GM23338 (cell line): ENCODE results near the gene SLC43A2. TPM values are rescaled to one million over a fixed set of nuclear protein-coding genes. Genes with fewer than 3 reads are reported as not detected.

Experiments
- ATAC-seq: fragments of 200-7000 bp; cut with Tn5 transposase; 3 replicates; pipeline ENCODE4 v1.9.1; 2020
- DNase-seq: peaks from one replicate; pipeline ENCODE4 v3.0.0-alpha.2; 2015; ENCODE audit warnings: low spot score
- H2AFZ ChIP-seq: fragments of 200-600 bp; sonication (generic); 2 replicates; pipeline ENCODE4 v1.8.0; 2016; ENCODE audit warnings: antibody characterized with exemption, mild to moderate bottlenecking, moderate library complexity
- H3F3A ChIP-seq: fragments of 200-600 bp; sonication (generic); replicated peaks from 2 replicates; pipeline ENCODE4 v1.8.0; 2017; ENCODE audit warnings: antibody characterized with exemption, mixed run types, low read depth
- H3K27ac ChIP-seq: fragments of 200-600 bp; sonication (generic); 2 replicates; pipeline ENCODE4 v1.6.1; 2016; ENCODE audit warnings: low read depth
- H3K27me3 ChIP-seq: fragments of 200-600 bp; sonication (generic); 2 replicates; pipeline ENCODE4 v1.8.0; 2016; ENCODE audit warnings: mild to moderate bottlenecking, mixed run types, moderate library complexity; ENCODE audit not compliant: insufficient read depth
- H3K36me3 ChIP-seq: fragments of 200-600 bp; sonication (generic); 2 replicates; pipeline ENCODE4 v1.8.0; 2016; ENCODE audit warnings: mild to moderate bottlenecking; ENCODE audit not compliant: insufficient read depth
- H3K4me1 ChIP-seq: fragments of 200-600 bp; sonication (generic); 2 replicates; pipeline ENCODE4 v1.8.0; 2016; ENCODE audit warnings: mild to moderate bottlenecking, moderate library complexity; ENCODE audit not compliant: insufficient read depth
- H3K4me2 ChIP-seq: fragments of 200-600 bp; sonication (generic); 2 replicates; pipeline ENCODE4 v1.7.1; 2017; ENCODE audit warnings: mixed run types
- H3K4me3 ChIP-seq: fragments of 200-600 bp; sonication (generic); 2 replicates; pipeline ENCODE4 v1.6.1; 2016; ENCODE audit warnings: mixed run types
- H3K79me2 ChIP-seq: fragments of 200-600 bp; sonication (generic); replicated peaks from 2 replicates; pipeline ENCODE4 v1.8.0; 2017; ENCODE audit warnings: mild to moderate bottlenecking; ENCODE audit not compliant: insufficient read depth
- H3K9me2 ChIP-seq: fragments of 200-600 bp; sonication (generic); 2 replicates; pipeline ENCODE4 v1.8.0; 2017; ENCODE audit not compliant: insufficient read depth
- H4K20me1 ChIP-seq: fragments of 200-600 bp; sonication (generic); replicated peaks from 2 replicates; pipeline ENCODE4 v1.8.0; 2017; ENCODE audit warnings: mild to moderate bottlenecking; ENCODE audit not compliant: insufficient read depth
- H3K27ac Mint-ChIP-seq: 2 replicates; pipeline ENCODE4 v1.8.0; 2020; ENCODE audit warnings: inconsistent platforms, mild to moderate bottlenecking, moderate library complexity, mixed read lengths
- H3K27me3 Mint-ChIP-seq: 3 replicates; pipeline ENCODE4 v1.8.0; 2022; ENCODE audit warnings: low read depth, mild to moderate bottlenecking, moderate library complexity, mixed read lengths, inconsistent platforms; ENCODE audit not compliant: insufficient read depth, poor library complexity
- H3K36me3 Mint-ChIP-seq: 3 replicates; pipeline ENCODE4 v1.8.0; 2021; ENCODE audit warnings: low read depth, mild to moderate bottlenecking, inconsistent platforms, moderate library complexity, mixed read lengths
- H3K4me1 Mint-ChIP-seq: 3 replicates; pipeline ENCODE4 v1.8.0; 2020; ENCODE audit warnings: mild to moderate bottlenecking, inconsistent platforms, mixed read lengths
- H3K4me3 Mint-ChIP-seq: 3 replicates; pipeline ENCODE4 v1.8.0; 2021; ENCODE audit warnings: moderate library complexity, mild to moderate bottlenecking, inconsistent platforms, mixed read lengths
- H3K9me3 Mint-ChIP-seq: 3 replicates; pipeline ENCODE4 v1.8.0; 2020; ENCODE audit warnings: moderate library complexity, mild to moderate bottlenecking, inconsistent platforms, mixed read lengths
- CREB1 ChIP-seq: fragments of 250-450 bp; sonication (Bioruptor Pico); IDR thresholded peaks from 2 replicates; pipeline ENCODE4 v1.5.0; 2020; ENCODE audit warnings: low read depth, mild to moderate bottlenecking, moderate library complexity
- EZH2 ChIP-seq: fragments of 200-600 bp; sonication (generic); IDR thresholded peaks from one replicate; pipeline ENCODE4 v1.8.0; 2017; ENCODE audit warnings: antibody characterized with exemption, mild to moderate bottlenecking, low read depth; ENCODE audit not compliant: unreplicated experiment
- EZH2phosphoT487 ChIP-seq: fragments of 200-600 bp; sonication (generic); IDR thresholded peaks from one replicate; pipeline ENCODE4 v1.8.1; 2018; ENCODE audit warnings: antibody characterized with exemption; ENCODE audit not compliant: unreplicated experiment
- JUNB ChIP-seq: IDR thresholded peaks from one replicate; pipeline ENCODE4 v1.6.1; 2016; ENCODE audit warnings: antibody characterized with exemption; ENCODE audit not compliant: unreplicated experiment
- NANOG ChIP-seq: IDR thresholded peaks from 2 replicates; pipeline ENCODE4 v1.6.1; 2016; ENCODE audit warnings: antibody characterized with exemption, borderline replicate concordance
- POLR2AphosphoS5 ChIP-seq: IDR thresholded peaks from 2 replicates; pipeline ENCODE4 v1.6.1; 2016; ENCODE audit warnings: antibody characterized with exemption, low read depth
- STAT1 ChIP-seq: IDR thresholded peaks from one replicate; pipeline ENCODE4 v1.6.1; 2016; ENCODE audit warnings: antibody characterized with exemption; ENCODE audit not compliant: unreplicated experiment
- ZNF114 ChIP-seq: fragments of 250-450 bp; sonication (Bioruptor Pico); IDR thresholded peaks from 2 replicates; pipeline ENCODE4 v1.5.0; 2020; ENCODE audit warnings: mild to moderate bottlenecking, moderate library complexity
- ZNF331 ChIP-seq: fragments of 250-450 bp; sonication (Bioruptor Pico); IDR thresholded peaks from 2 replicates; pipeline ENCODE4 v1.5.0; 2020; ENCODE audit warnings: low read depth, mild to moderate bottlenecking, moderate library complexity
- polyA plus RNA-seq: library from polyadenylated mRNA; unstranded; fragments of >200 nt; fragmentation: Nextera tagmentation; extraction: Ambion mirVana; gene quantifications from 2 replicates; pipeline ENCODE4 v1.2.1, GENCODE V29; 2016
- total RNA-seq: library from RNA; depleted of rRNA; stranded (reverse); fragments of >200 nt; shearing (Covaris generic); gene quantifications from 2 replicates; pipeline ENCODE4 v1.2.3, GENCODE V29; 2014
- TF ChIP-seq, protein P1 (sequence below): IDR thresholded peaks from one replicate; pipeline ENCODE4 v1.6.1; 2018; ENCODE audit warnings: antibody characterized with exemption; ENCODE audit not compliant: unreplicated experiment
- TF ChIP-seq, protein P2 (sequence below): IDR thresholded peaks from 2 replicates; pipeline ENCODE4 v1.6.1; 2016; ENCODE audit warnings: antibody characterized with exemption
- TF ChIP-seq, protein P3 (sequence below): fragments of 250-450 bp; sonication (Bioruptor Pico); IDR thresholded peaks from 2 replicates; pipeline ENCODE4 v1.5.0; 2020; ENCODE audit warnings: mild to moderate bottlenecking, moderate library complexity
- TF ChIP-seq, protein P4 (sequence below), 2 experiments: fragments of 200-600 bp in 1 of 2; sonication (generic) in 1 of 2; conservative IDR thresholded peaks; 2 replicates each; pipeline versions ENCODE4 v1.5.1 to v1.6.1; 2016 to 2017; ENCODE audit warnings: antibody characterized with exemption in 2 of 2, low read depth in 2 of 2, mild to moderate bottlenecking in 2 of 2, moderate library complexity in 1 of 2

The SLC43A2 gene
- total and polyA plus RNA-seq, 2 experiments from 2014 or later, result 2.2 to 9.8 TPM

DNA sequence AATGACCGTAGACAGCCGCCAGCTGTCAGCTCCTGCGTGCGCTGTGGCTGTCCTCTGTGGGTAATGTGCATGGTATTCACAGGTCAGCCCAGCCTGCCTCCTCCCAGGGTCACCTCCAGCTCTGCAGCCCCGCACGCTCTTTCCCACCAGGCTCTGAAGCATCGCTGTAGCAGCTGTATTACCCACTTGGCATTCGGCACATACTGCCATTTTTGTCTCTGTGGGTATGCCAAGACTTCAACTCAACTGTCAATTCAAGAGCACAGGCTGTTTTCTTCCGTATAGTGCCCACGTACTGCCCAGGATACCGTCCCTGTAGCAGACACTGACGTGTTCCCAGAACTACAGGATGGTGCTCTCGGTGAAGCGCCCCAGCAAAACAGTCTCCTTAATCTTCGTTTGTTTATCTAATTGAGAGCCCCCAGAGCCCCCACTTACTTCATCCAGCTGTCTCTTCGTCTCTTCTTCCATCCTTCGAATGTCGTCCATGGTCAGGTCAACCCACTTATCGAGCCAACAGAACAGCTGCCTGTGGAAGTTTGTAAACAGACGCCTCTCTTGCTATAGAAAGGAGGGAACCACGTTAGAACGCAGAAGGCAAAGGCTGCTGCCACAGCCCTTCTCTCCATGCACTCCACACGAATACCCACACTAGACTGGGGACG, 94.8 kb downstream of the SLC43A2 start:
- H3K4me1 ChIP-seq, result no peaks in the 10 kb centered on the region
- no peak overlapping the region for H3K27ac Mint-ChIP-seq
- H3K36me3 Mint-ChIP-seq, result peaks cover 50% of the 10 kb centered on the region

More for the DNA sequence above, 94.8 kb downstream of the SLC43A2 start:
- peaks cover 3% of the 10 kb centered on the region for H3K27me3 Mint-ChIP-seq
- ATAC-seq (peak; percentile 48), DNase-seq (no peak)
- no peaks in the 10 kb centered on the region for H3K9me2 ChIP-seq
- H3K27ac ChIP-seq, result no peak overlapping the region
- no peaks in the 10 kb centered on the region for H3K9me3 Mint-ChIP-seq
- peaks cover 11% of the 10 kb centered on the region; the same call in 1 of the 2 replicates for H3F3A ChIP-seq
- H3K4me3 ChIP-seq, result no peak overlapping the region
- no peaks in the 10 kb centered on the region; the same call in 1 of the 2 replicates for H4K20me1 ChIP-seq
- no peak overlapping the region for H3K4me2 ChIP-seq
- TF ChIP-seq JUNB, result no peak
- TF ChIP-seq, protein P1, sequence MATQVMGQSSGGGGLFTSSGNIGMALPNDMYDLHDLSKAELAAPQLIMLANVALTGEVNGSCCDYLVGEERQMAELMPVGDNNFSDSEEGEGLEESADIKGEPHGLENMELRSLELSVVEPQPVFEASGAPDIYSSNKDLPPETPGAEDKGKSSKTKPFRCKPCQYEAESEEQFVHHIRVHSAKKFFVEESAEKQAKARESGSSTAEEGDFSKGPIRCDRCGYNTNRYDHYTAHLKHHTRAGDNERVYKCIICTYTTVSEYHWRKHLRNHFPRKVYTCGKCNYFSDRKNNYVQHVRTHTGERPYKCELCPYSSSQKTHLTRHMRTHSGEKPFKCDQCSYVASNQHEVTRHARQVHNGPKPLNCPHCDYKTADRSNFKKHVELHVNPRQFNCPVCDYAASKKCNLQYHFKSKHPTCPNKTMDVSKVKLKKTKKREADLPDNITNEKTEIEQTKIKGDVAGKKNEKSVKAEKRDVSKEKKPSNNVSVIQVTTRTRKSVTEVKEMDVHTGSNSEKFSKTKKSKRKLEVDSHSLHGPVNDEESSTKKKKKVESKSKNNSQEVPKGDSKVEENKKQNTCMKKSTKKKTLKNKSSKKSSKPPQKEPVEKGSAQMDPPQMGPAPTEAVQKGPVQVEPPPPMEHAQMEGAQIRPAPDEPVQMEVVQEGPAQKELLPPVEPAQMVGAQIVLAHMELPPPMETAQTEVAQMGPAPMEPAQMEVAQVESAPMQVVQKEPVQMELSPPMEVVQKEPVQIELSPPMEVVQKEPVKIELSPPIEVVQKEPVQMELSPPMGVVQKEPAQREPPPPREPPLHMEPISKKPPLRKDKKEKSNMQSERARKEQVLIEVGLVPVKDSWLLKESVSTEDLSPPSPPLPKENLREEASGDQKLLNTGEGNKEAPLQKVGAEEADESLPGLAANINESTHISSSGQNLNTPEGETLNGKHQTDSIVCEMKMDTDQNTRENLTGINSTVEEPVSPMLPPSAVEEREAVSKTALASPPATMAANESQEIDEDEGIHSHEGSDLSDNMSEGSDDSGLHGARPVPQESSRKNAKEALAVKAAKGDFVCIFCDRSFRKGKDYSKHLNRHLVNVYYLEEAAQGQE, result no peak
- no peak for TF ChIP-seq ZNF331 (CRISPR knock-in tag)
- no peak for TF ChIP-seq EZH2
- no peak for TF ChIP-seq NANOG
- TF ChIP-seq, protein P2, sequence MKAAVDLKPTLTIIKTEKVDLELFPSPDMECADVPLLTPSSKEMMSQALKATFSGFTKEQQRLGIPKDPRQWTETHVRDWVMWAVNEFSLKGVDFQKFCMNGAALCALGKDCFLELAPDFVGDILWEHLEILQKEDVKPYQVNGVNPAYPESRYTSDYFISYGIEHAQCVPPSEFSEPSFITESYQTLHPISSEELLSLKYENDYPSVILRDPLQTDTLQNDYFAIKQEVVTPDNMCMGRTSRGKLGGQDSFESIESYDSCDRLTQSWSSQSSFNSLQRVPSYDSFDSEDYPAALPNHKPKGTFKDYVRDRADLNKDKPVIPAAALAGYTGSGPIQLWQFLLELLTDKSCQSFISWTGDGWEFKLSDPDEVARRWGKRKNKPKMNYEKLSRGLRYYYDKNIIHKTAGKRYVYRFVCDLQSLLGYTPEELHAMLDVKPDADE, result no peak
- TF ChIP-seq, protein P3, sequence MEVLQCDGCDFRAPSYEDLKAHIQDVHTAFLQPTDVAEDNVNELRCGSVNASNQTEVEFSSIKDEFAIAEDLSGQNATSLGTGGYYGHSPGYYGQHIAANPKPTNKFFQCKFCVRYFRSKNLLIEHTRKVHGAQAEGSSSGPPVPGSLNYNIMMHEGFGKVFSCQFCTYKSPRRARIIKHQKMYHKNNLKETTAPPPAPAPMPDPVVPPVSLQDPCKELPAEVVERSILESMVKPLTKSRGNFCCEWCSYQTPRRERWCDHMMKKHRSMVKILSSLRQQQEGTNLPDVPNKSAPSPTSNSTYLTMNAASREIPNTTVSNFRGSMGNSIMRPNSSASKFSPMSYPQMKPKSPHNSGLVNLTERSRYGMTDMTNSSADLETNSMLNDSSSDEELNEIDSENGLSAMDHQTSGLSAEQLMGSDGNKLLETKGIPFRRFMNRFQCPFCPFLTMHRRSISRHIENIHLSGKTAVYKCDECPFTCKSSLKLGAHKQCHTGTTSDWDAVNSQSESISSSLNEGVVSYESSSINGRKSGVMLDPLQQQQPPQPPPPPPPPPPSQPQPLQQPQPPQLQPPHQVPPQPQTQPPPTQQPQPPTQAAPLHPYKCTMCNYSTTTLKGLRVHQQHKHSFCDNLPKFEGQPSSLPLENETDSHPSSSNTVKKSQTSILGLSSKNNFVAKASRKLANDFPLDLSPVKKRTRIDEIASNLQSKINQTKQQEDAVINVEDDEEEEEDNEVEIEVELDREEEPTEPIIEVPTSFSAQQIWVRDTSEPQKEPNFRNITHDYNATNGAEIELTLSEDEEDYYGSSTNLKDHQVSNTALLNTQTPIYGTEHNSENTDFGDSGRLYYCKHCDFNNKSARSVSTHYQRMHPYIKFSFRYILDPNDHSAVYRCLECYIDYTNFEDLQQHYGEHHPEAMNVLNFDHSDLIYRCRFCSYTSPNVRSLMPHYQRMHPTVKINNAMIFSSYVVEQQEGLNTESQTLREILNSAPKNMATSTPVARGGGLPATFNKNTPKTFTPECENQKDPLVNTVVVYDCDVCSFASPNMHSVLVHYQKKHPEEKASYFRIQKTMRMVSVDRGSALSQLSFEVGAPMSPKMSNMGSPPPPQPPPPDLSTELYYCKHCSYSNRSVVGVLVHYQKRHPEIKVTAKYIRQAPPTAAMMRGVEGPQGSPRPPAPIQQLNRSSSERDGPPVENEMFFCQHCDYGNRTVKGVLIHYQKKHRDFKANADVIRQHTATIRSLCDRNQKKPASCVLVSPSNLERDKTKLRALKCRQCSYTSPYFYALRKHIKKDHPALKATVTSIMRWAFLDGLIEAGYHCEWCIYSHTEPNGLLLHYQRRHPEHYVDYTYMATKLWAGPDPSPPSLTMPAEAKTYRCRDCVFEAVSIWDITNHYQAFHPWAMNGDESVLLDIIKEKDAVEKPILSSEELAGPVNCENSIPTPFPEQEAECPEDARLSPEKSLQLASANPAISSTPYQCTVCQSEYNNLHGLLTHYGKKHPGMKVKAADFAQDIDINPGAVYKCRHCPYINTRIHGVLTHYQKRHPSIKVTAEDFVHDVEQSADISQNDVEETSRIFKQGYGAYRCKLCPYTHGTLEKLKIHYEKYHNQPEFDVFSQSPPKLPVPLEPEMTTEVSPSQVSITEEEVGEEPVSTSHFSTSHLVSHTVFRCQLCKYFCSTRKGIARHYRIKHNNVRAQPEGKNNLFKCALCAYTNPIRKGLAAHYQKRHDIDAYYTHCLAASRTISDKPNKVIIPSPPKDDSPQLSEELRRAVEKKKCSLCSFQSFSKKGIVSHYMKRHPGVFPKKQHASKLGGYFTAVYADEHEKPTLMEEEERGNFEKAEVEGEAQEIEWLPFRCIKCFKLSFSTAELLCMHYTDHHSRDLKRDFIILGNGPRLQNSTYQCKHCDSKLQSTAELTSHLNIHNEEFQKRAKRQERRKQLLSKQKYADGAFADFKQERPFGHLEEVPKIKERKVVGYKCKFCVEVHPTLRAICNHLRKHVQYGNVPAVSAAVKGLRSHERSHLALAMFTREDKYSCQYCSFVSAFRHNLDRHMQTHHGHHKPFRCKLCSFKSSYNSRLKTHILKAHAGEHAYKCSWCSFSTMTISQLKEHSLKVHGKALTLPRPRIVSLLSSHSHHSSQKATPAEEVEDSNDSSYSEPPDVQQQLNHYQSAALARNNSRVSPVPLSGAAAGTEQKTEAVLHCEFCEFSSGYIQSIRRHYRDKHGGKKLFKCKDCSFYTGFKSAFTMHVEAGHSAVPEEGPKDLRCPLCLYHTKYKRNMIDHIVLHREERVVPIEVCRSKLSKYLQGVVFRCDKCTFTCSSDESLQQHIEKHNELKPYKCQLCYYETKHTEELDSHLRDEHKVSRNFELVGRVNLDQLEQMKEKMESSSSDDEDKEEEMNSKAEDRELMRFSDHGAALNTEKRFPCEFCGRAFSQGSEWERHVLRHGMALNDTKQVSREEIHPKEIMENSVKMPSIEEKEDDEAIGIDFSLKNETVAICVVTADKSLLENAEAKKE, result no peak
- TF ChIP-seq, protein P4, sequence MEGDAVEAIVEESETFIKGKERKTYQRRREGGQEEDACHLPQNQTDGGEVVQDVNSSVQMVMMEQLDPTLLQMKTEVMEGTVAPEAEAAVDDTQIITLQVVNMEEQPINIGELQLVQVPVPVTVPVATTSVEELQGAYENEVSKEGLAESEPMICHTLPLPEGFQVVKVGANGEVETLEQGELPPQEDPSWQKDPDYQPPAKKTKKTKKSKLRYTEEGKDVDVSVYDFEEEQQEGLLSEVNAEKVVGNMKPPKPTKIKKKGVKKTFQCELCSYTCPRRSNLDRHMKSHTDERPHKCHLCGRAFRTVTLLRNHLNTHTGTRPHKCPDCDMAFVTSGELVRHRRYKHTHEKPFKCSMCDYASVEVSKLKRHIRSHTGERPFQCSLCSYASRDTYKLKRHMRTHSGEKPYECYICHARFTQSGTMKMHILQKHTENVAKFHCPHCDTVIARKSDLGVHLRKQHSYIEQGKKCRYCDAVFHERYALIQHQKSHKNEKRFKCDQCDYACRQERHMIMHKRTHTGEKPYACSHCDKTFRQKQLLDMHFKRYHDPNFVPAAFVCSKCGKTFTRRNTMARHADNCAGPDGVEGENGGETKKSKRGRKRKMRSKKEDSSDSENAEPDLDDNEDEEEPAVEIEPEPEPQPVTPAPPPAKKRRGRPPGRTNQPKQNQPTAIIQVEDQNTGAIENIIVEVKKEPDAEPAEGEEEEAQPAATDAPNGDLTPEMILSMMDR (conservative IDR thresholded peaks at IDR 0.05; ENCODE audit: low read depth in 2 of 2), result no peak
- no peak for TF ChIP-seq POLR2AphosphoS5
- TF ChIP-seq CREB1 (CRISPR knock-in tag), result no peak
- no peak for TF ChIP-seq EZH2phosphoT487
- no peak for TF ChIP-seq STAT1
- no peak for TF ChIP-seq ZNF114 (CRISPR knock-in tag)
- H3K27me3 ChIP-seq, result no peaks in the 10 kb centered on the region
- no peaks in the 10 kb centered on the region for H3K79me2 ChIP-seq
- peaks cover 19% of the 10 kb centered on the region for H3K36me3 ChIP-seq
- no peak overlapping the region for H3K4me3 Mint-ChIP-seq
- no peaks in the 10 kb centered on the region; the same call in 2 of the 3 replicates for H3K4me1 Mint-ChIP-seq
- no peak overlapping the region for H2AFZ ChIP-seq
